K562 (cell line): ENCODE measurements around the gene ZNF775. TPM values are rescaled to one million over a fixed set of nuclear protein-coding genes. Genes with fewer than 3 reads are reported as not detected.

ENCODE experiments used
- ATF6 ChIP-seq: sonication (generic); formaldehyde crosslinking; IDR thresholded peaks from 2 replicates; pipeline ENCODE4 v1.4.0; 2020; ENCODE audit warnings: mild to moderate bottlenecking, missing genetic modification reagents
- CHD7 ChIP-seq: fragments of 200-600 bp; sonication (generic); IDR thresholded peaks from one replicate; pipeline ENCODE4 v1.6.1; 2012; ENCODE audit warnings: mild to moderate bottlenecking, low read depth, low read length, inconsistent platforms
- HOMEZ ChIP-seq: fragments of 250-450 bp; sonication (Bioruptor Pico); IDR thresholded peaks from 2 replicates; pipeline ENCODE4 v1.4.0; 2020; ENCODE audit warnings: mild to moderate bottlenecking, moderate library complexity
- NBN ChIP-seq: fragments of 450-650 bp; IDR thresholded peaks from 2 replicates; pipeline ENCODE4 v1.6.1; 2016; ENCODE audit warnings: low read depth, mild to moderate bottlenecking
- SMAD1 ChIP-seq: fragments of 150-350 bp; IDR thresholded peaks from 2 replicates; pipeline ENCODE4 v1.6.1; 2014; ENCODE audit warnings: low read length, low read depth; ENCODE audit not compliant: partially characterized antibody
- SRSF9 ChIP-seq: fragments of 200-400 bp; formaldehyde crosslinking; IDR thresholded peaks from 2 replicates; pipeline ENCODE4 v1.6.1; 2017; ENCODE audit warnings: low read depth, low read length, borderline replicate concordance
- ZNF23 ChIP-seq: fragments of 250-450 bp; sonication (Bioruptor Pico); IDR thresholded peaks from 2 replicates; pipeline ENCODE4 v1.4.0; 2020; ENCODE audit warnings: mild to moderate bottlenecking
- ZNF311 ChIP-seq: fragments of 250-450 bp; sonication (Bioruptor Pico); IDR thresholded peaks from 2 replicates; pipeline ENCODE4 v1.4.0; 2020; ENCODE audit warnings: mild to moderate bottlenecking, moderate library complexity
- ZNF696 ChIP-seq: fragments of 250-450 bp; sonication (Bioruptor Pico); conservative IDR thresholded peaks from 2 replicates; pipeline ENCODE4 v1.4.0; 2020; ENCODE audit warnings: mild to moderate bottlenecking, moderate library complexity
- polyA plus RNA-seq, 8 experiments: library from polyadenylated mRNA; depleted of rRNA in 4 of 8; stranded (reverse) in 5 of 8; unstranded in 3 of 8; fragments of >200 nt; fragmentation: Nextera tagmentation in 2 of 8; fragmentation: Illumina TruSeq in 1 of 8; extraction: Ambion mirVana in 2 of 8; extraction: Trizol in 1 of 8; gene quantifications; 2 replicates each; pipeline versions ENCODE4 v1.2.1 to v1.2.3, GENCODE V29; 2011 to 2014; ENCODE audit warnings: inconsistent platforms in 1 of 8, missing spikeins in 1 of 8
- total RNA-seq, 7 experiments: library from RNA; depleted of rRNA in 6 of 7; stranded (reverse); fragments of >200 nt in 6 of 7; fragmentation: Illumina TruSeq in 2 of 7; extraction: Trizol in 2 of 7; gene quantifications; 2 replicates each; pipeline versions ENCODE4 v1.2.1 to v1.2.3, GENCODE V29; 2011 to 2021; ENCODE audit warnings: low replicate concordance in 1 of 7
- TF ChIP-seq, protein P1 (sequence below): sonication (generic); formaldehyde crosslinking; IDR thresholded peaks from 2 replicates; pipeline ENCODE4 v1.8.1; 2022; ENCODE audit warnings: missing genetic modification reagents

Gene ZNF775
- total and polyA plus RNA-seq, 9 of the 15 experiments (the other 6 are each of a cell fraction or from before 2014, with no cell fraction given): 0.04 to 18.7 (median 4.9) TPM

DNA sequence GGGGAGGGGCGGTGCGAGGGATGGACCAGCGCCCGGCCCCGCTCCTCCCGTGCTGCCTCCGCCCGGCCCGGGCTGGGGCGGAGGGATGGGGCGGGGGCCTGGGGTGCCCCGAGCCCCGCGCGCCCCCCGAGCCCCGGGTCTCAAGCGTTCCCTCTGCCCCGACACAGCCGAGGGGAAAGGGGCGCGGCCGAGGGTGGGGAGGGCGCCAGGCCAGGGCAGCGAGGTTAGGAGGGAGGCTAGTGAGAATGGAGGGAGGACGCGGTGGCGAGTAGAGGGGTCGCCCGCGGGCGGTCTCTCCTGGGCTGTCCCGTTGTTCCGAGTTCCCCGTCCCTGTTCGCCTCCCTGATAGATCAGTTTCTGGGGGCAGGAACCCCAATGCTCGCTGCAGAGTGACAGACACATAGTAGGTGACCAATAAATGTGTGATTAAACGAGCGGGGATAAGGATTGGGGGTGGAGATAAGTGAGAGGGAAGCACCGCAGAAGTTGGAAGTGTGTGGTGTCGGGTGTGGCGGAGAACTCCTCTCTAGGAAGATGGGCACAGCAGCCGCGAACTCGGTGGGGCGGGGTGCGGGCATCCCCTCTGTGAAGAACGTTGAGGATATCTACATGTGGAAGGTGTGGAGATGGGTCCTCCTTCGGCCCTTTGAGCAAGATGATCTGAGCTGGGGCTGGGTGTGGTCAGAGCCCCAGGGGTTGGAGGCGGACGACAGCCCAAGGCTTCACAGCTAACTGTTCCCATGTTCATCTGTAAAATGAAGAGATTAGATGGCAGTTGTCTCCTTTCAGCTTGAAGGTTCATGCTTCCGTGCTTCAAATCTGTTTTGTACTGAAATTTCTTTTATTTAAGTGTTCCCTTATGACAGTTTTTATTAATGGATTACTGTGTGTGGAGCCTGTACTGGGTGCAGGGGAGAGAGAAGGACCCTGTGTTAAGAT, 580 bp downstream of the ZNF775 start (continued):
- TF ChIP-seq ATF6 (CRISPR knock-in tag) (0 out of 2 replicates have a peak, but pooled peaks have one; percentile 26), HOMEZ (CRISPR knock-in tag) (no peak), ZNF311 (CRISPR knock-in tag) (no peak), NBN (peak; percentile 63; the same call in 1 of the 2 replicates), ZNF23 (CRISPR knock-in tag) (no peak), SRSF9 (no peak), CHD7 (no peak), ZNF696 (CRISPR knock-in tag) (no peak), SMAD1 (no peak)
- TF ChIP-seq, protein P1, sequence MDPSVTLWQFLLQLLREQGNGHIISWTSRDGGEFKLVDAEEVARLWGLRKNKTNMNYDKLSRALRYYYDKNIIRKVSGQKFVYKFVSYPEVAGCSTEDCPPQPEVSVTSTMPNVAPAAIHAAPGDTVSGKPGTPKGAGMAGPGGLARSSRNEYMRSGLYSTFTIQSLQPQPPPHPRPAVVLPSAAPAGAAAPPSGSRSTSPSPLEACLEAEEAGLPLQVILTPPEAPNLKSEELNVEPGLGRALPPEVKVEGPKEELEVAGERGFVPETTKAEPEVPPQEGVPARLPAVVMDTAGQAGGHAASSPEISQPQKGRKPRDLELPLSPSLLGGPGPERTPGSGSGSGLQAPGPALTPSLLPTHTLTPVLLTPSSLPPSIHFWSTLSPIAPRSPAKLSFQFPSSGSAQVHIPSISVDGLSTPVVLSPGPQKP (CRISPR knock-in tag): no peak
